DND-41 (cell line): Measurements from ENCODE around the gene PDCD4.

Experiments used
- ATAC-seq: fragments of 200-7000 bp; cut with Tn5 transposase; 3 replicates; pipeline ENCODE4 v1.9.1; 2021; ENCODE audit warnings: low read depth; ENCODE audit not compliant: insufficient read depth
- DNase-seq: peaks from one replicate; pipeline ENCODE4 v3.0.0-alpha.2; 2020
- H2AFZ ChIP-seq: 2 replicates; pipeline ENCODE4 v1.6.0; 2012; ENCODE audit warnings: low read depth, low read length
- H3K27ac ChIP-seq: 2 replicates; pipeline ENCODE4 v1.5.1; 2012; ENCODE audit warnings: low read length, inconsistent platforms
- H3K27me3 ChIP-seq: fragments of 200-600 bp; sonication (generic); 2 replicates; pipeline ENCODE4 v1.6.0; 2012; ENCODE audit warnings: low read length, mild to moderate bottlenecking, inconsistent platforms; ENCODE audit not compliant: insufficient read depth, poor library complexity
- H3K36me3 ChIP-seq: 2 replicates; pipeline ENCODE4 v1.5.1; 2012; ENCODE audit warnings: low read length, inconsistent platforms; ENCODE audit not compliant: insufficient read depth
- H3K4me1 ChIP-seq: 2 replicates; pipeline ENCODE4 v1.5.1; 2012; ENCODE audit warnings: mild to moderate bottlenecking, low read length; ENCODE audit not compliant: insufficient read depth
- H3K4me2 ChIP-seq: 2 replicates; pipeline ENCODE4 v1.6.0; 2012; ENCODE audit warnings: mild to moderate bottlenecking, moderate library complexity, low read length, inconsistent platforms; ENCODE audit not compliant: insufficient read depth
- H3K4me3 ChIP-seq, 2 experiments: fragments of 200-600 bp in 1 of 2; shearing (Covaris generic) in 1 of 2; 2 replicates each; pipeline ENCODE4 v1.5.1; 2012 to 2016; ENCODE audit warnings: inconsistent platforms in 2 of 2, low read length in 2 of 2, mild to moderate bottlenecking in 2 of 2, low read depth in 1 of 2, moderate library complexity in 1 of 2
- H3K79me2 ChIP-seq: 2 replicates; pipeline ENCODE4 v1.6.0; 2012; ENCODE audit warnings: low read length, inconsistent platforms; ENCODE audit not compliant: insufficient read depth
- H3K9ac ChIP-seq: 2 replicates; pipeline ENCODE4 v1.6.0; 2012; ENCODE audit warnings: low read depth, mild to moderate bottlenecking, inconsistent platforms, low read length, moderate library complexity
- H3K9me3 ChIP-seq: 2 replicates; pipeline ENCODE4 v1.5.1; 2012; ENCODE audit warnings: low read length, moderate library complexity, mild to moderate bottlenecking, inconsistent platforms; ENCODE audit not compliant: insufficient read depth, severe bottlenecking
- H4K20me1 ChIP-seq: 2 replicates; pipeline ENCODE4 v1.6.0; 2012; ENCODE audit warnings: low read length; ENCODE audit not compliant: insufficient read depth
- CTCF ChIP-seq: IDR thresholded peaks from 2 replicates; pipeline ENCODE4 v1.5.1; 2012; ENCODE audit warnings: borderline replicate concordance, low read length, moderate library complexity, mild to moderate bottlenecking; ENCODE audit not compliant: poor library complexity, severe bottlenecking; ENCODE audit errors: extremely low read depth
- EZH2 ChIP-seq: IDR thresholded peaks from 3 replicates; pipeline ENCODE4 v1.6.1; 2012; ENCODE audit warnings: borderline replicate concordance, low read depth, mild to moderate bottlenecking, moderate library complexity, low read length, inconsistent platforms; ENCODE audit not compliant: severe bottlenecking

Gene PDCD4

GRCh38 chr10:110861930-110862649, 9.6 kb upstream of the PDCD4 start:
- ATAC-seq: no peak
- Histone ChIP-seq H3K27ac (no peak overlapping the region), H3K4me1 (peaks cover 24% of the 10 kb centered on the region), H4K20me1 (no peaks in the 10 kb centered on the region), H3K9ac (no peak overlapping the region), H3K36me3 (no peaks in the 10 kb centered on the region), H3K9me3 (no peaks in the 10 kb centered on the region), H3K27me3 (no peaks in the 10 kb centered on the region), H3K4me3 (no peak overlapping the region), H3K4me2 (no peak overlapping the region), H3K79me2 (no peaks in the 10 kb centered on the region), H2AFZ (no peak overlapping the region)
- TF ChIP-seq CTCF (no peak), EZH2 (no peak)
- no peak for DNase-seq

GRCh38 chr10:110862961-110863360, 8.8 kb upstream of the PDCD4 start:
- no peak overlapping the region for H3K4me2 ChIP-seq
- no peak overlapping the region for H2AFZ ChIP-seq
- no peak overlapping the region for H3K27ac ChIP-seq

GRCh38 chr10:110863361-110863760, 8.4 kb upstream of the PDCD4 start:
- TF ChIP-seq EZH2: no peak
- TF ChIP-seq CTCF: no peak
- Histone ChIP-seq H3K27ac (no peak overlapping the region), H3K79me2 (no peaks in the 10 kb centered on the region), H3K4me3 (no peak overlapping the region), H3K4me1 (peaks cover 17% of the 10 kb centered on the region), H3K9ac (no peak overlapping the region), H2AFZ (no peak overlapping the region), H3K4me2 (no peak overlapping the region), H3K36me3 (no peaks in the 10 kb centered on the region), H3K27me3 (no peaks in the 10 kb centered on the region), H4K20me1 (no peaks in the 10 kb centered on the region), H3K9me3 (no peaks in the 10 kb centered on the region)
- ATAC-seq: no peak
- no peak for DNase-seq

More at GRCh38 chr10:110862961-110863360, 8.8 kb upstream of the PDCD4 start:
- no peaks in the 10 kb centered on the region for H3K27me3 ChIP-seq
- ATAC-seq (no peak), DNase-seq (no peak)
- no peaks in the 10 kb centered on the region for H3K9me3 ChIP-seq
- H3K9ac ChIP-seq: no peak overlapping the region
- H3K36me3 ChIP-seq: no peaks in the 10 kb centered on the region
- no peaks in the 10 kb centered on the region for H4K20me1 ChIP-seq
- peaks cover 21% of the 10 kb centered on the region for H3K4me1 ChIP-seq
- H3K4me3 ChIP-seq: no peak overlapping the region
- TF ChIP-seq EZH2 (no peak), CTCF (no peak)
- H3K79me2 ChIP-seq: no peaks in the 10 kb centered on the region
